ENCODE data around the gene IVL.
A peak's percentile ranks its signal among the peaks of the same experiment; 100 is the strongest.

IVL gene

GRCh38 chr1:152953761-152954160 is 45.4 kb downstream of the IVL start:
- no peak for DNase-seq

- DNase-seq = no peak
These were observed 46.1 kb downstream of the IVL start for GRCh38 chr1:152954436-152954835.

GRCh38 chr1:152957561-152957960 is 49.2 kb downstream of the IVL start:
- no peak for DNase-seq

- DNase-seq = no peak
These were observed 50.9 kb downstream of the IVL start for GRCh38 chr1:152959273-152959672.

- no peak for DNase-seq
These were observed 51.6 kb downstream of the IVL start for GRCh38 chr1:152959801-152960451.

- peak in 1 of 5 experiments; percentile 9 for DNase-seq
These were observed 52.2 kb downstream of the IVL start for GRCh38 chr1:152960452-152961044.
